Sigmoid colon (tissue), 4 donors: ENCODE data around the gene IL1RAPL2.

Experiments used
- EP300 ChIP-seq, 4 donors: sonication (generic); formaldehyde crosslinking; IDR thresholded peaks; one replicate each; pipeline ENCODE4 v1.6.1; 2017; ENCODE audit warnings: antibody characterized with exemption in 4 of 4
- POLR2A ChIP-seq, 2 donors: fragments of 450-650 bp; IDR thresholded peaks; one replicate each; pipeline ENCODE4 v1.6.1; 2016; ENCODE audit warnings: antibody characterized with exemption in 2 of 2, mild to moderate bottlenecking in 2 of 2, moderate library complexity in 2 of 2
- POLR2AphosphoS5 ChIP-seq, 4 donors: sonication (generic); formaldehyde crosslinking; IDR thresholded peaks; one replicate each; pipeline ENCODE4 v1.6.1; 2017; ENCODE audit warnings: antibody characterized with exemption in 4 of 4
- TF ChIP-seq, protein P1 (sequence below), 4 experiments: fragments of 450-650 bp in 3 of 4; fragments of 200-600 bp in 1 of 4; IDR thresholded peaks; one replicate each; pipeline ENCODE4 v1.5.1; 2016 to 2019; ENCODE audit warnings: antibody characterized with exemption in 4 of 4, mild to moderate bottlenecking in 3 of 4, moderate library complexity in 2 of 4

DNA sequence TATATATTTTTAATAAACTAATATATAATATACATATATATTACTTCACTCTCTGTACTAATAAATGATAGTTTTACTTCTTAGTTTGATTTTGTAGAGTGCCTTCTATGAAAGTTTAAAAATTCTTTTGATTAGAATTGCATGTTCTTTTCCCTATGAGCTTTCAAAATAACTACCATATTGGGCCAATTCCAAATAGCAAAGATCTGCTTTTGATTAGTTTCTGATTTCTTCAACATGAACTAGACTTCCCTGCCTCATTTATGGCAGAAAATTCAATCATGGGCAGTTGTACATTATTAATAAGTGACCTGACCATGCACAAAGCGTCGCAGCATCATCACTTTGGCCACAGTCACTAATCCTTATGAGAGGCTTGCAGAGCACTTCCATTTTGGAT, 703.4 kb downstream of the IL1RAPL2 start:
- TF ChIP-seq, protein P1, sequence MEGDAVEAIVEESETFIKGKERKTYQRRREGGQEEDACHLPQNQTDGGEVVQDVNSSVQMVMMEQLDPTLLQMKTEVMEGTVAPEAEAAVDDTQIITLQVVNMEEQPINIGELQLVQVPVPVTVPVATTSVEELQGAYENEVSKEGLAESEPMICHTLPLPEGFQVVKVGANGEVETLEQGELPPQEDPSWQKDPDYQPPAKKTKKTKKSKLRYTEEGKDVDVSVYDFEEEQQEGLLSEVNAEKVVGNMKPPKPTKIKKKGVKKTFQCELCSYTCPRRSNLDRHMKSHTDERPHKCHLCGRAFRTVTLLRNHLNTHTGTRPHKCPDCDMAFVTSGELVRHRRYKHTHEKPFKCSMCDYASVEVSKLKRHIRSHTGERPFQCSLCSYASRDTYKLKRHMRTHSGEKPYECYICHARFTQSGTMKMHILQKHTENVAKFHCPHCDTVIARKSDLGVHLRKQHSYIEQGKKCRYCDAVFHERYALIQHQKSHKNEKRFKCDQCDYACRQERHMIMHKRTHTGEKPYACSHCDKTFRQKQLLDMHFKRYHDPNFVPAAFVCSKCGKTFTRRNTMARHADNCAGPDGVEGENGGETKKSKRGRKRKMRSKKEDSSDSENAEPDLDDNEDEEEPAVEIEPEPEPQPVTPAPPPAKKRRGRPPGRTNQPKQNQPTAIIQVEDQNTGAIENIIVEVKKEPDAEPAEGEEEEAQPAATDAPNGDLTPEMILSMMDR (IDR thresholded peaks at IDR 0.05) = no peak
- no peak for TF ChIP-seq POLR2AphosphoS5 (IDR thresholded peaks at IDR 0.05)
- no peak for TF ChIP-seq POLR2A (IDR thresholded peaks at IDR 0.05)
- TF ChIP-seq EP300 (IDR thresholded peaks at IDR 0.05) = no peak
